Measurements from ENCODE around the gene FBLN7. TPM values are rescaled to one million over a fixed set of nuclear protein-coding genes. Genes with fewer than 3 reads are reported as not detected.

The FBLN7 gene
- total RNA-seq, 1 donor from 2014 or later, result 5.8 TPM

- no peak for DNase-seq (ENCODE audit: extremely low read depth, low read depth, low spot score)
Measured at GRCh38 chr2:112220186-112220585, 82.0 kb downstream of the FBLN7 start.

- no peak for DNase-seq (ENCODE audit: extremely low read depth, low read depth, low spot score)
Measured at GRCh38 chr2:112220831-112221230, 82.6 kb downstream of the FBLN7 start.

- DNase-seq (ENCODE audit: extremely low read depth, low read depth, low spot score), result no peak
Measured at GRCh38 chr2:112229348-112229747, 91.2 kb downstream of the FBLN7 start.

GRCh38 chr2:112230371-112230770 lies 92.2 kb downstream of the FBLN7 start:
- no peak for DNase-seq (ENCODE audit: extremely low read depth, low read depth, low spot score)

Other genes starting within 250 kb of the FBLN7 start
- 10.3 and 18.8 TPM in 2 replicates for gene MERTK, start 239.8 kb upstream of the FBLN7 start, total RNA-seq
- gene TMEM87B, start 83.1 kb upstream of the FBLN7 start, total RNA-seq, result 23.6 and 27.9 TPM in 2 replicates
- gene ZC3H8, start 116.7 kb downstream of the FBLN7 start, total RNA-seq, result 4.3 and 10.9 TPM in 2 replicates
- gene ZC3H6, start 137.2 kb downstream of the FBLN7 start, total RNA-seq, result 2.5 and 3.2 TPM in 2 replicates